Fibroblast of skin of right biceps (primary cell): ENCODE results near the gene BIRC5.

Experiments
- DNase-seq: peaks from one replicate; pipeline ENCODE4 v3.0.0-alpha.2; 2013

The BIRC5 gene

GRCh38 chr17:78184351-78184750 is 29.7 kb upstream of the BIRC5 start:
- DNase-seq = no peak

GRCh38 chr17:78184868-78185267 is 29.2 kb upstream of the BIRC5 start:
- DNase-seq = no peak

GRCh38 chr17:78185981-78186691 is 27.9 kb upstream of the BIRC5 start:
- peak; percentile 42 for DNase-seq

GRCh38 chr17:78186692-78187595 is 27.1 kb upstream of the BIRC5 start, which contains the start of the genes AFMID and TK1:
Gene AFMID (plus strand): TSS chr17:78187362. CDS start chr17:78187371, 9 bp downstream.
Gene TK1 (minus strand): TSS chr17:78187052. CDS start chr17:78186994, 58 bp downstream.
- DNase-seq = peak; percentile 97

GRCh38 chr17:78196716-78197115 is 17.3 kb upstream of the BIRC5 start:
- no peak for DNase-seq

GRCh38 chr17:78197147-78197832 is 16.8 kb upstream of the BIRC5 start:
- no peak for DNase-seq

- no peak for DNase-seq
Observed at GRCh38 chr17:78200451-78200850, 13.6 kb upstream of the BIRC5 start.

GRCh38 chr17:78202666-78203065 is 11.4 kb upstream of the BIRC5 start:
- no peak for DNase-seq

GRCh38 chr17:78204387-78205123 is 9.5 kb upstream of the BIRC5 start:
- no peak for DNase-seq

- no peak for DNase-seq
Observed at GRCh38 chr17:78205124-78205775, 8.8 kb upstream of the BIRC5 start.

GRCh38 chr17:78206298-78206697 is 7.8 kb upstream of the BIRC5 start:
- no peak for DNase-seq

- no peak for DNase-seq
Observed at GRCh38 chr17:78208486-78208885, 5.6 kb upstream of the BIRC5 start.

- DNase-seq = no peak
Observed at GRCh38 chr17:78210111-78210510, 3.9 kb upstream of the BIRC5 start.

GRCh38 chr17:78211032-78211431 is 3.0 kb upstream of the BIRC5 start:
- DNase-seq = no peak

GRCh38 chr17:78214706-78215061 is 631 bp downstream of the BIRC5 start:
- DNase-seq = no peak

- no peak for DNase-seq
Observed at GRCh38 chr17:78219396-78220150, 5.5 kb downstream of the BIRC5 start.

- DNase-seq = no peak
Observed at GRCh38 chr17:78223061-78223460, 9.0 kb downstream of the BIRC5 start.

- DNase-seq = no peak
Observed at GRCh38 chr17:78223765-78224164, 9.7 kb downstream of the BIRC5 start.

GRCh38 chr17:78224231-78225087 is 10.4 kb downstream of the BIRC5 start:
- no peak for DNase-seq
